ENCODE measurements around the gene SNX25. TPM values are rescaled to one million over a fixed set of nuclear protein-coding genes. Genes with fewer than 3 reads are reported as not detected.

SNX25 gene
- total and polyA plus RNA-seq, 10 donors: 9.6 to 49.6 (median 35.2) TPM

DNA sequence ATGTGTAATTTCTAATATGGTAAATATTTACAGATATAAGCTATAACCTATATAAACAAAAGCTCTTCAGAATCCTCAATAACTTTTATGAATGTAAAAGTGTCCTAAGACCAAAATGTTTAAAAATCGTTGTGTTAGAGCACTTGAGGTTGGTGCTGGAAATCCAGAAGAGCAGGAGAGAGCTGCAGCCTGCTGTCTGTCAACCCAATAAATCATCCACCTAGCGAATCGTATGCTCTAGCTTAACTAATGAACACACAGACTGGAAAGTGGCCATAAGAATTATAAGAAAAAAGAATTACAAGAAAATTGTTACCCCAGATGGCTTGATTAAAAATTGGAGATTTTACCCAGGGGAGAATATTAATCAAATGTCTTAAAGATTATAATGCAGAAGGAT is 22.6 kb upstream of the SNX25 start:
- 56 to 70% (median 63%) methylated on average over 3 of the region's 3 CpGs for WGBS, 5 donors
- no peak overlapping the region for H3K4me3 ChIP-seq
- H3K9me3 ChIP-seq: no peaks in the 10 kb centered on the region
- TF ChIP-seq POLR2AphosphoS5 (IDR thresholded peaks at IDR 0.05): no peak
- TF ChIP-seq, protein P1, sequence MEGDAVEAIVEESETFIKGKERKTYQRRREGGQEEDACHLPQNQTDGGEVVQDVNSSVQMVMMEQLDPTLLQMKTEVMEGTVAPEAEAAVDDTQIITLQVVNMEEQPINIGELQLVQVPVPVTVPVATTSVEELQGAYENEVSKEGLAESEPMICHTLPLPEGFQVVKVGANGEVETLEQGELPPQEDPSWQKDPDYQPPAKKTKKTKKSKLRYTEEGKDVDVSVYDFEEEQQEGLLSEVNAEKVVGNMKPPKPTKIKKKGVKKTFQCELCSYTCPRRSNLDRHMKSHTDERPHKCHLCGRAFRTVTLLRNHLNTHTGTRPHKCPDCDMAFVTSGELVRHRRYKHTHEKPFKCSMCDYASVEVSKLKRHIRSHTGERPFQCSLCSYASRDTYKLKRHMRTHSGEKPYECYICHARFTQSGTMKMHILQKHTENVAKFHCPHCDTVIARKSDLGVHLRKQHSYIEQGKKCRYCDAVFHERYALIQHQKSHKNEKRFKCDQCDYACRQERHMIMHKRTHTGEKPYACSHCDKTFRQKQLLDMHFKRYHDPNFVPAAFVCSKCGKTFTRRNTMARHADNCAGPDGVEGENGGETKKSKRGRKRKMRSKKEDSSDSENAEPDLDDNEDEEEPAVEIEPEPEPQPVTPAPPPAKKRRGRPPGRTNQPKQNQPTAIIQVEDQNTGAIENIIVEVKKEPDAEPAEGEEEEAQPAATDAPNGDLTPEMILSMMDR (IDR thresholded peaks at IDR 0.05 in 8 of 11, conservative IDR thresholded peaks at IDR 0.05 in 3 of 11): no peak
- TF ChIP-seq POLR2A (IDR thresholded peaks at IDR 0.05): no peak
- peaks cover 0 to 47% (median 22%) of the 10 kb centered on the region in 6 donors for H3K36me3 ChIP-seq
- intact Hi-C loops (cut with DNase I; ENCODE audit: low total_unique reads): no loop called here
- DNase-seq: no peak
- no peaks in the 10 kb centered on the region for H3K27me3 ChIP-seq (replicated peaks in 1 of 7)
- no peak overlapping the region for H3K27ac ChIP-seq
- peaks cover 0 to 71% (median 22%) of the 10 kb centered on the region in 6 donors for H3K4me1 ChIP-seq

DNA sequence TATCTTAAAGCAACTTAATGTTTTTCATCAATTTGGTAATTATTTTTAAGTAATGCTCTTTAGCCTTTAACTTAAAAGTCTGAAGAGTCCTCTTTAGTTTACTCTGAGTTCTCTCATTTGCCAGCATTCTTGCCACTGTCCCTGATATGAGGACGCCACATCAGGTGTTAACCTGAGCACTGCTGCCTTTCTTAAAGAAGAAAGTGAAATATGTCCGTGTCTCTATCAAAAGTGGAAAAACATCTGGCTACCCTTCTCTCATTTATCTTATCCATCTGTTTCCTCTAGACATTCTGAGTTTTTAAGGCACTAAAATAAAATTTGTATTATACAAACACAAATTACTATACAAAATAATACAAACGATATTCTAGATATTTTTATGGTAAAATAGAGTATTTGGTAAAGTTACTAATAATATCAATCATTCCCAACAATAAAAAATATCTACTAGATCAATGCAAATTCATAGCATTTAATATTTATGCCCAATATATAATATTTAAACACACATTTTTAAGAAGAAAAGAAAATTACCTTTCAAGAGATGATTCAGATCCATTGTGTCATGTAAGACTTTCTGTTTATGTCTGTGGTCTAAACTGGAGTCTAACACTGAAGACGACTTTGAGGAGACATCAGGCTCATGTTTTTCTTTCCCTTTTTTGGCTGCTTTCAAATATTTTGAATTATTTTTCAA is 19.6 kb upstream of the SNX25 start:
- no peak overlapping the region for H3K27ac ChIP-seq
- H3K9me3 ChIP-seq: no peaks in the 10 kb centered on the region
- intact Hi-C loops (cut with DNase I; ENCODE audit: low total_unique reads): no loop called here
- DNase-seq: no peak
- no peak for TF ChIP-seq POLR2A (IDR thresholded peaks at IDR 0.05)
- no peak for TF ChIP-seq POLR2AphosphoS5 (IDR thresholded peaks at IDR 0.05)
- TF ChIP-seq, protein P1 (IDR thresholded peaks at IDR 0.05 in 8 of 11, conservative IDR thresholded peaks at IDR 0.05 in 3 of 11): no peak
- peaks cover 0 to 44% (median 22%) of the 10 kb centered on the region in 6 donors for H3K36me3 ChIP-seq
- H3K4me3 ChIP-seq: no peak overlapping the region
- H3K27me3 ChIP-seq (replicated peaks in 1 of 7): no peaks in the 10 kb centered on the region
- peaks cover 0 to 63% (median 15%) of the 10 kb centered on the region in 6 donors for H3K4me1 ChIP-seq
- 67 to 75% (median 72%) methylated on average over 4 of the region's 4 CpGs for WGBS, 5 donors

DNA sequence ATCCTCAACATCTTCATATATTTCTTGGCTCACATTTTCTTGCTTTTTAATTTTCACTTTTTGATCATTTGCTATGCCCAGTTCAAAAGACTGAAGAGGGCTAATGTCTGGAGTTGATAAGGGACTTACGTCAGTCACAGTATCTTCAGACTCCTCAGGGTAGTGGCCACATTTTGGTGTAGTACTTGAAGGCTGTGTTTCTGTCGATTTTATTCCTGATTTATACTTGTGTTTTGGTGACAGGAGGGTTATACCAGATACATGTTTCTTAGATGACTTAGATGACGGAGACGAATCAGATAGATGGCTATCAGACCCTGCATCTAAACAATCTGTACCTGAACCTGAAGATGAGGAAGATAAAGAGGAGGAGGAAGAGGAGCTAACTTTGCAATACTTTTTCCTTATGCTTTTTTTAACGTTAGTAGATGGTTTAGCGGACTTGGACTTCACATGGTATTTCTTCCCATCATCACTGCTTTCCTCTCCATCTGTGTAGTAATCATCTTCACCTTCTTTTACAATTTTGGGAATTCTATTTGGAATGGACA is 19.0 kb upstream of the SNX25 start:
- Histone ChIP-seq H3K4me3 (no peak overlapping the region), H3K27me3 (replicated peaks in 1 of 7) (no peaks in the 10 kb centered on the region), H3K27ac (no peak overlapping the region), H3K9me3 (no peaks in the 10 kb centered on the region), H3K36me3 (peaks cover 0 to 44% (median 22%) of the 10 kb centered on the region in 6 donors), H3K4me1 (peaks cover 0 to 63% (median 10%) of the 10 kb centered on the region in 6 donors)
- intact Hi-C loops (cut with DNase I; ENCODE audit: low total_unique reads): no loop called here
- WGBS, 5 donors: 87 to 91% (median 88%) methylated on average over 6 of the region's 6 CpGs
- no peak for DNase-seq
- no peak for TF ChIP-seq POLR2AphosphoS5 (IDR thresholded peaks at IDR 0.05)
- no peak for TF ChIP-seq POLR2A (IDR thresholded peaks at IDR 0.05)
- TF ChIP-seq, protein P1 (IDR thresholded peaks at IDR 0.05 in 8 of 11, conservative IDR thresholded peaks at IDR 0.05 in 3 of 11): no peak

DNA sequence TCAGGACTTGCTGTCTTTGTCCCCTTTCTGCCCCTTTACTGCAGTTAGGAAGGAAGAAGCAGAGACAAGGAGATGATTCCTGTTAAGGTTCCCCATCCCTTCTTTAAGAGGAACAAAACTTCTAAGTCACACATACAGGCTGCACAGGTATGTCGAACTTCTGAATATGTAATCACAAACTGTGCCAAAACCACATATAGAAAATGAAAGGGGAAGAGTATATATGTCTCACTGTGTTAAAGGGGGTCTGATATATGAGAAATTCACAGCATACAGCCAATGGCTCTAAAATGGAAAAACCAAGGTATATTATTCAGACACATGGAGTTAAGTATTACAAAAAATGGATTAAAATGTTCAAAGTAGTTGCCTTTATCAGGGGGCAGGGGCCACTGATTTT is 17.3 kb upstream of the SNX25 start:
- no peak for DNase-seq
- peaks cover 0 to 45% (median 22%) of the 10 kb centered on the region in 6 donors for H3K36me3 ChIP-seq
- no peaks in the 10 kb centered on the region for H3K27me3 ChIP-seq (replicated peaks in 1 of 7)
- TF ChIP-seq, protein P1 (IDR thresholded peaks at IDR 0.05 in 8 of 11, conservative IDR thresholded peaks at IDR 0.05 in 3 of 11): no peak
- TF ChIP-seq POLR2A (IDR thresholded peaks at IDR 0.05): no peak
- no peak for TF ChIP-seq POLR2AphosphoS5 (IDR thresholded peaks at IDR 0.05)
- no peaks in the 10 kb centered on the region for H3K9me3 ChIP-seq
- no peak overlapping the region for H3K27ac ChIP-seq
- intact Hi-C loops (cut with DNase I; ENCODE audit: low total_unique reads): no loop called here
- H3K4me3 ChIP-seq: no peak overlapping the region
- 31 to 63% (median 49%) methylated on average over 1 of the region's 1 CpG for WGBS, 5 donors
- peaks cover 0 to 49% (median 6%) of the 10 kb centered on the region in 6 donors for H3K4me1 ChIP-seq
